Stomach (tissue), 9 donors: Measurements from ENCODE around the gene IPO13. TPM values are rescaled to one million over a fixed set of nuclear protein-coding genes. Genes with fewer than 3 reads are reported as not detected.

Experiments used
- DNase-seq, 2 donors: peaks; one replicate each; pipeline versions ENCODE4 v3.0.0 to v3.0.0-alpha.2; 2013 to 2019
- H3K27ac ChIP-seq, 5 donors: fragments of 200-600 bp in 4 of 5; sonication (generic) in 4 of 5; one replicate each; pipeline ENCODE4 v1.5.1; 2013 to 2019; ENCODE audit warnings: mild to moderate bottlenecking in 1 of 5, moderate library complexity in 1 of 5
- H3K27me3 ChIP-seq, 3 donors: fragments of 200-600 bp; sonication (generic); one replicate each; pipeline ENCODE4 v1.5.1; 2017 to 2019; ENCODE audit warnings: mixed run types in 1 of 3
- H3K36me3 ChIP-seq, 4 donors: fragments of 200-600 bp; sonication (generic); 1 replicate in 3 of 4; 2 replicates in 1 of 4; pipeline ENCODE4 v1.5.1; 2016 to 2019
- H3K4me1 ChIP-seq, 4 donors: fragments of 200-600 bp; sonication (generic); one replicate each; pipeline ENCODE4 v1.5.1; 2016 to 2019
- H3K4me3 ChIP-seq, 4 donors: fragments of 200-600 bp; sonication (generic) in 3 of 4; one replicate each; pipeline ENCODE4 v1.5.1; 2016 to 2019; ENCODE audit warnings: mild to moderate bottlenecking in 1 of 4
- H3K9me3 ChIP-seq, 4 donors: fragments of 200-600 bp; sonication (generic); one replicate each; pipeline ENCODE4 v1.5.1; 2016 to 2019
- CTCF ChIP-seq, 7 experiments: fragments of 450-650 bp in 4 of 7; fragments of 200-600 bp in 3 of 7; sonication (generic) in 3 of 7; IDR thresholded peaks; one replicate each; pipeline ENCODE4 v1.5.1; 2016 to 2019; ENCODE audit warnings: antibody characterized with exemption in 7 of 7, control low read depth in 2 of 7, mild to moderate bottlenecking in 1 of 7
- EP300 ChIP-seq: sonication (generic); formaldehyde crosslinking; IDR thresholded peaks from one replicate; pipeline ENCODE4 v1.6.1; 2017; ENCODE audit warnings: antibody characterized with exemption
- POLR2A ChIP-seq, 4 donors: fragments of 450-650 bp; IDR thresholded peaks; one replicate each; pipeline ENCODE4 v1.6.1; 2016; ENCODE audit warnings: antibody characterized with exemption in 4 of 4, control low read depth in 2 of 4, mild to moderate bottlenecking in 1 of 4, moderate library complexity in 1 of 4
- POLR2AphosphoS5 ChIP-seq, 3 donors: sonication (generic); formaldehyde crosslinking; IDR thresholded peaks; one replicate each; pipeline ENCODE4 v1.6.1; 2016; ENCODE audit warnings: antibody characterized with exemption in 3 of 3
- WGBS, 5 donors: extraction: QIAGEN DNeasy Blood & Tissue Kit in 3 of 5; methylation state at CpG; one replicate each; pipeline versions ENCODE4 v1.1.5 to v1.1.7; 2013 to 2018; 5-methylcytosine and 5-hydroxymethylcytosine counted together
- intact Hi-C: fragments of 100-400 bp; cut with DNase I; formaldehyde crosslinking; loops from one replicate; pipeline ENCODE4 v1.15.1; 2023; ENCODE audit warnings: low total_unique reads
- polyA plus RNA-seq, 3 donors: library from polyadenylated mRNA; stranded (reverse); fragments of 200-250 nt; gene quantifications; one replicate each; pipeline ENCODE4 v1.2.3, GENCODE V29; 2013
- total RNA-seq, 5 donors: library from RNA; depleted of rRNA; stranded (reverse); fragments of >200 nt; gene quantifications; one replicate each; pipeline versions ENCODE4 v1.1.0 to v1.2.3, GENCODE V29; 2014 to 2016
- donor health status: healthy with polysubstance abuse.
- donor health status: Bipolar disorder and iron deficiency.
- donor health status: healthy.

Gene IPO13
- total and polyA plus RNA-seq, 8 donors: 6.2 to 54.5 (median 16.9) TPM

- H3K27me3 ChIP-seq: no peaks in the 10 kb centered on the region
- H3K4me1 ChIP-seq: peaks cover 19 to 50% (median 25%) of the 10 kb centered on the region in 4 donors
- H3K9me3 ChIP-seq: no peaks in the 10 kb centered on the region
- intact Hi-C loops: no loop called here
- no peak overlapping the region for H3K27ac ChIP-seq
- no peak overlapping the region for H3K4me3 ChIP-seq
- WGBS, 5 donors: 85 to 91% (median 88%) methylated on average over 4 of the region's 4 CpGs
- TF ChIP-seq EP300 (no peak), CTCF (IDR thresholded peaks at IDR 0.05) (no peak), POLR2A (IDR thresholded peaks at IDR 0.05) (no peak), POLR2AphosphoS5 (IDR thresholded peaks at IDR 0.05) (no peak)
- DNase-seq: no peak
- peaks cover 6 to 29% (median 24%) of the 10 kb centered on the region in 4 donors for H3K36me3 ChIP-seq
These were observed 4.6 kb downstream of the IPO13 start for GRCh38 chr1:43951021-43951985.

DNA sequence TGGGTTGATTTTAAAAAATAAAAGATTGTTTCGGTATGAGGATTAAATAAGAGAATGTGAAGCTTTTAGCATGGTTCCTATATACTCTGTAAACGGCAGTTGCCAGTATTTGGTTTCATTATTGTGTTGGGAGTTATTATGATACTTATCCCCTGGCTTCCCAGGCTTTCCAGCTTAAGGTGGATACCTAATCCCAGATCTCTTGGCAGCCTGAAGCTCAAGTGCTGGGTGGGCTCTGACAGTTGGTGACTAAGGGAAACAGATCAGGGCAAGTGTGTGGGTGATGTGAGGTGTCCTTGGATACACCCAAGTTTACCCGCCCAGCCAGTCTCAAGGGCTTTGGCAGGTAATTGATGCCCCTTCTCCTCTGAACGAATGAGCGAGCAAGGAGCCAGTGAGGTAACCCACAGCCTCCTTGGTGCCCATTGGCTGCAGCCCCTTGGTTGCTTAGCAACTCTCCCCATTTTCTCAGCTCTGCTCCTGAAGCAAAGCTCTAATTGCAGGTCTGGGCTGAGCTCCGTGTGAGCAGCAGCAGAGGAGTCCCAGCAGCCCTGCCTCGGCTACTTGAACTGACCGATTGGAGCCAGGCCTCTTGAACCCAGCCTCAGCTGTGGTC lies 6.1 kb downstream of the IPO13 start:
- TF ChIP-seq POLR2AphosphoS5 (IDR thresholded peaks at IDR 0.05) (no peak), POLR2A (IDR thresholded peaks at IDR 0.05) (no peak), EP300 (no peak), CTCF (IDR thresholded peaks at IDR 0.05) (no peak)
- Histone ChIP-seq H3K27me3 (no peaks in the 10 kb centered on the region), H3K9me3 (no peaks in the 10 kb centered on the region), H3K27ac (peak overlapping the region in 1 of 5 donors; percentile 18), H3K36me3 (peaks cover 9 to 44% (median 39%) of the 10 kb centered on the region in 4 donors), H3K4me1 (peaks cover 11 to 42% (median 17%) of the 10 kb centered on the region in 4 donors), H3K4me3 (no peak overlapping the region)
- peak in 1 of 2 donors; percentile 66 for DNase-seq
- intact Hi-C loops: no loop called here
- WGBS, 5 donors: 68 to 81% (median 74%) methylated on average over 8 of the region's 8 CpGs

DNA sequence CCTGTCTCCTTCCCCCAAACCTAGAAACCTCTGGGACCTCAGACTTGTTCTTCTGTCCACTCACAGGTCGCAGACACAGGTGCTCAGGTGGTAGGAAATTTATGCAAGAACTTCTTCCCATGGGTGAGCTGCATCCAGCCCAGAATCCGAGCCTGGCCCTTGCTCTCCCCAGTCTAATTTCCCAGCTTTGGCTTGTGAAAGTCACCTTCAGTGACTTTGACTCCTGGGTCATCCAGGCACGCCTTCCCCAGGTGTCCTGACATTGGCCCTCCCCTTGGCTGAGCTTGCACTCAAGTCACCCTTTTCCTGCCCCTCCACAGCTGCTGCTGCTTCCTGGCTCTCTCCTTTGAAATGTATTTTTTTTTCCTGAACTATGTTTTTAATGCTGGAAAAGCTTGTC lies 6.6 kb downstream of the IPO13 start:
- TF ChIP-seq CTCF (IDR thresholded peaks at IDR 0.05): no peak
- no peak for TF ChIP-seq EP300
- no peak for TF ChIP-seq POLR2A (IDR thresholded peaks at IDR 0.05)
- no peak for TF ChIP-seq POLR2AphosphoS5 (IDR thresholded peaks at IDR 0.05)
- no peaks in the 10 kb centered on the region for H3K27me3 ChIP-seq
- H3K27ac ChIP-seq: peak overlapping the region in 1 of 5 donors; percentile 18
- no peak overlapping the region for H3K4me3 ChIP-seq
- no peaks in the 10 kb centered on the region for H3K9me3 ChIP-seq
- H3K36me3 ChIP-seq: peaks cover 13 to 49% (median 44%) of the 10 kb centered on the region in 4 donors
- 71 to 85% (median 77%) methylated on average over 3 of the region's 3 CpGs for WGBS, 5 donors
- intact Hi-C loops: no loop called here
- DNase-seq: no peak
- peaks cover 6 to 37% (median 12%) of the 10 kb centered on the region in 4 donors for H3K4me1 ChIP-seq

DNA sequence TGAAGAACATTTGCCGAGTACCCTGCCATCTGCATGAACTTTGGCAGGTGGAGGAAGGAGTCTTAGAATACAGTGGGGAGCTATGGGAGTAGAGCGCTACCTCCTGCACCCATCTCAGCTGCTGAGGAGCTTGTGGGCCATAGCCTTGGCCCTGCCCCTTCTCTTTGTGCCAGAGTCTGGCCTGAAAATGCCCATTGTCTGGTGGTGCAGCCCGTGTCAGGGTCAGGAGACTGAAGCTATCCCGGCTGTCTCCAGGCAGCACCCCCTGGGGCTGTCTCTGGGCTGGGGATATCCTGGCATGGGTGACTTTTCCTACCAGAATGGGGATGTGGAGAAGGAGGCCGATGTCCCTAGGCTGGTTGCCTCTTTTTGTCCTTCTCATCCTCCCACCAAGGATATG lies 7.3 kb downstream of the IPO13 start:
- Histone ChIP-seq H3K4me3 (no peak overlapping the region), H3K36me3 (peaks cover 17 to 56% (median 51%) of the 10 kb centered on the region in 4 donors), H3K9me3 (no peaks in the 10 kb centered on the region), H3K27ac (no peak overlapping the region), H3K27me3 (no peaks in the 10 kb centered on the region), H3K4me1 (peaks cover 0 to 30% (median 5%) of the 10 kb centered on the region in 4 donors)
- no peak for TF ChIP-seq POLR2A (IDR thresholded peaks at IDR 0.05)
- TF ChIP-seq POLR2AphosphoS5 (IDR thresholded peaks at IDR 0.05): no peak
- no peak for TF ChIP-seq EP300
- TF ChIP-seq CTCF (IDR thresholded peaks at IDR 0.05): no peak
- intact Hi-C loops: no loop called here
- no peak for DNase-seq
- WGBS, 5 donors: 94 to 97% (median 95%) methylated on average over 3 to 5 of the region's 5 CpGs
